BJ (cell line): ENCODE data around the gene ELOVL1. TPM values are rescaled to one million over a fixed set of nuclear protein-coding genes. Genes with fewer than 3 reads are reported as not detected.

ENCODE experiments used
- polyA plus RNA-seq: library from polyadenylated mRNA; depleted of rRNA; stranded (reverse); fragments of >200 nt; gene quantifications from 2 replicates; pipeline ENCODE4 v1.2.3, GENCODE V29; 2011; rRNA removed

Gene ELOVL1
- polyA plus RNA-seq, 1 experiment = 287 TPM

Other genes starting within 250 kb of the ELOVL1 start
- 63.4 and 70.9 TPM in 2 replicates for gene EBNA1BP2, start 195.7 kb downstream of the ELOVL1 start, polyA plus RNA-seq
- gene CFAP57, start 195.7 kb downstream of the ELOVL1 start, polyA plus RNA-seq = 0.27 TPM in 2 replicates
- 0.17 TPM in 2 replicates for gene TMEM125, start 98.0 kb downstream of the ELOVL1 start, polyA plus RNA-seq
- gene C1orf210, start 82.4 kb downstream of the ELOVL1 start, polyA plus RNA-seq = not detected in 2 replicates
- gene TIE1, start 67.0 kb downstream of the ELOVL1 start, polyA plus RNA-seq = 0.05 TPM in 1 of 2 replicates, not detected in the other
- gene MPL, start 30.2 kb downstream of the ELOVL1 start, polyA plus RNA-seq = not detected in 2 replicates
- gene CDC20, start 9.0 kb downstream of the ELOVL1 start, polyA plus RNA-seq = 58.4 and 107 TPM in 2 replicates
- 50.8 and 52.0 TPM in 2 replicates for gene MED8, start 21.8 kb upstream of the ELOVL1 start, polyA plus RNA-seq
- gene SZT2, start 21.9 kb upstream of the ELOVL1 start, polyA plus RNA-seq = 8.6 and 12.1 TPM in 2 replicates
- 38.1 and 59.4 TPM in 2 replicates for gene HYI, start 85.9 kb upstream of the ELOVL1 start, polyA plus RNA-seq
- gene PTPRF, start 162.9 kb upstream of the ELOVL1 start, polyA plus RNA-seq = 70.3 and 97.0 TPM in 2 replicates